Measurements from ENCODE around the gene FEN1. TPM values are rescaled to one million over a fixed set of nuclear protein-coding genes. Genes with fewer than 3 reads are reported as not detected.

Gene FEN1
- total and polyA plus RNA-seq, 2 of the 8 experiments (the other 6 are each of a cell fraction or from before 2014, with no cell fraction given): 52.6 to 86.1 TPM

DNA sequence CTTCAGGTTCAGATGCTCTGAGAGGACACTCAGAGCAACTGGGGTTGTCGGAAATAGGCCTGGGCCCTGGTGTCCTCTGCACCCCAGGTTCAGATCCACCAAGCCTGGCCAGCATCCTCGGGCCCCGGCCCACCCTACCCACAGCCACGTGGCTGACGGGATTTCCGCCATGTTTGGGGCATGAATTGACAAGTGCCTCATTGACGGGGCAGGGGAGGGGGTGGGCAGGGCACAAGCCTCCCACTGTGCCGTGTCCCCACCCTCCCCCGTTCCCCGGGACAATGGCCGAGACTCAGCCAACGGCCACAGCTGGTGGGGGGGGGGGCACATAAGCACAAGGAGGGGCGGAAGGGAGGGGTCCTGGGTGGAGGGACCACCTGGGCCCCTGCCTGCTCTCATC lies 31.8 kb upstream of the FEN1 start (continued):
- TF ChIP-seq KDM1A (IDR thresholded peaks at IDR 0.05; ENCODE audit: borderline replicate concordance, low read length): no peak
- TF ChIP-seq, protein P1, sequence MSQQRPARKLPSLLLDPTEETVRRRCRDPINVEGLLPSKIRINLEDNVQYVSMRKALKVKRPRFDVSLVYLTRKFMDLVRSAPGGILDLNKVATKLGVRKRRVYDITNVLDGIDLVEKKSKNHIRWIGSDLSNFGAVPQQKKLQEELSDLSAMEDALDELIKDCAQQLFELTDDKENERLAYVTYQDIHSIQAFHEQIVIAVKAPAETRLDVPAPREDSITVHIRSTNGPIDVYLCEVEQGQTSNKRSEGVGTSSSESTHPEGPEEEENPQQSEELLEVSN (IDR thresholded peaks at IDR 0.05): no peak
- TF ChIP-seq BACH1 (IDR thresholded peaks at IDR 0.05; ENCODE audit: low read length): no peak
- TF ChIP-seq RFX5 (IDR thresholded peaks at IDR 0.05; ENCODE audit: borderline replicate concordance, low read depth, low read length): no peak
- TF ChIP-seq POU5F1 (IDR thresholded peaks at IDR 0.05; ENCODE audit: low read depth, low read length): no peak
